Vagina (tissue), 2 donors: Measurements from ENCODE around the gene RFX5. TPM values are rescaled to one million over a fixed set of nuclear protein-coding genes. Genes with fewer than 3 reads are reported as not detected.
A peak's percentile ranks its signal among the peaks of the same experiment; 100 is the strongest.

Experiments
- DNase-seq, 2 donors: peaks; one replicate each; pipeline ENCODE4 v3.0.0-alpha.2; 2017; ENCODE audit errors: extremely low spot score in 2 of 2
- H3K27ac ChIP-seq: fragments of 200-600 bp; sonication (generic); one replicate; pipeline ENCODE4 v1.5.1; 2019
- H3K27me3 ChIP-seq: fragments of 200-600 bp; sonication (generic); one replicate; pipeline ENCODE4 v1.5.1; 2019
- H3K36me3 ChIP-seq, 2 donors: fragments of 200-600 bp; sonication (generic); one replicate each; pipeline ENCODE4 v1.5.1; 2017 to 2019
- H3K4me1 ChIP-seq: fragments of 200-600 bp; sonication (generic); one replicate; pipeline ENCODE4 v1.5.1; 2019
- H3K4me3 ChIP-seq, 2 donors: fragments of 200-600 bp; sonication (generic); 1 replicate in 1 of 2; 2 replicates in 1 of 2; pipeline ENCODE4 v1.5.1; 2016 to 2019
- H3K9me3 ChIP-seq: fragments of 200-600 bp; sonication (generic); one replicate; pipeline ENCODE4 v1.5.1; 2019
- POLR2A ChIP-seq, 2 donors: fragments of 450-650 bp; IDR thresholded peaks; one replicate each; pipeline ENCODE4 v1.6.1; 2017; ENCODE audit warnings: antibody characterized with exemption in 2 of 2, mild to moderate bottlenecking in 2 of 2, moderate library complexity in 2 of 2
- POLR2AphosphoS5 ChIP-seq, 2 donors: sonication (generic); formaldehyde crosslinking; IDR thresholded peaks; one replicate each; pipeline ENCODE4 v1.9.0; 2017; ENCODE audit warnings: antibody characterized with exemption in 2 of 2, mild to moderate bottlenecking in 2 of 2, low read depth in 1 of 2; ENCODE audit not compliant: insufficient read depth in 1 of 2
- intact Hi-C: fragments of 100-400 bp; cut with DNase I; formaldehyde crosslinking; loops from one replicate; pipeline ENCODE4 v1.15.1; 2023
- total RNA-seq: library from RNA; depleted of rRNA; stranded (reverse); fragments of >200 nt; gene quantifications from one replicate; pipeline ENCODE4 v1.2.3, GENCODE V29; 2016
- TF ChIP-seq, protein P1 (sequence below), 3 experiments: fragments of 450-650 bp in 2 of 3; fragments of 200-600 bp in 1 of 3; sonication (generic) in 1 of 3; IDR thresholded peaks; one replicate each; pipeline ENCODE4 v1.5.1; 2017 to 2019; ENCODE audit warnings: antibody characterized with exemption in 3 of 3, mild to moderate bottlenecking in 2 of 3, moderate library complexity in 2 of 3

RFX5 gene
- total RNA-seq, 1 donor from 2014 or later, result 13.0 TPM

DNA sequence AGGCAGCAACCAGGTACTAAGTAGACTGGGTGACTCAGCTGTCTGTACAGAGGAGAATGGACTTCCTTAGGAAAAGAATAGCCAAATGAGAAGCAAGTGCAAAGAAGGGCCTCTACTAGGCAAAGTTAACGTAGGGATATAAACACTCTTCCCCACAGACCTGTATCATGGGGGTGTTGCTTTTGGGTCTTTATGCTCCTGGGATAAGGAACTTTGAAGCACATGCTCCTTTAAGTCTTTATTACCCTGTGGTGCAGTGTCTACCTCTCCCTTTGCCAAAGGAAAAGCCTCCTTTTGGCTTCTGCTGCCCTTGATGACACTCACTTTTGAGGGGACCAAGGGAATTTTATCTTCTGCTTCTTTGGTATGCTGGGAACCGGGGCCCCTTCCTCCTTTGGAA, 5.0 kb downstream of the RFX5 start:
- peaks cover 0 to 17% of the 10 kb centered on the region in 2 donors for H3K36me3 ChIP-seq
- TF ChIP-seq POLR2AphosphoS5 (IDR thresholded peaks at IDR 0.05; ENCODE audit: insufficient read depth in 1 of 2, low read depth in 1 of 2) (no peak), POLR2A (IDR thresholded peaks at IDR 0.05) (no peak)
- TF ChIP-seq, protein P1, sequence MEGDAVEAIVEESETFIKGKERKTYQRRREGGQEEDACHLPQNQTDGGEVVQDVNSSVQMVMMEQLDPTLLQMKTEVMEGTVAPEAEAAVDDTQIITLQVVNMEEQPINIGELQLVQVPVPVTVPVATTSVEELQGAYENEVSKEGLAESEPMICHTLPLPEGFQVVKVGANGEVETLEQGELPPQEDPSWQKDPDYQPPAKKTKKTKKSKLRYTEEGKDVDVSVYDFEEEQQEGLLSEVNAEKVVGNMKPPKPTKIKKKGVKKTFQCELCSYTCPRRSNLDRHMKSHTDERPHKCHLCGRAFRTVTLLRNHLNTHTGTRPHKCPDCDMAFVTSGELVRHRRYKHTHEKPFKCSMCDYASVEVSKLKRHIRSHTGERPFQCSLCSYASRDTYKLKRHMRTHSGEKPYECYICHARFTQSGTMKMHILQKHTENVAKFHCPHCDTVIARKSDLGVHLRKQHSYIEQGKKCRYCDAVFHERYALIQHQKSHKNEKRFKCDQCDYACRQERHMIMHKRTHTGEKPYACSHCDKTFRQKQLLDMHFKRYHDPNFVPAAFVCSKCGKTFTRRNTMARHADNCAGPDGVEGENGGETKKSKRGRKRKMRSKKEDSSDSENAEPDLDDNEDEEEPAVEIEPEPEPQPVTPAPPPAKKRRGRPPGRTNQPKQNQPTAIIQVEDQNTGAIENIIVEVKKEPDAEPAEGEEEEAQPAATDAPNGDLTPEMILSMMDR (IDR thresholded peaks at IDR 0.05), result no peak
- H3K4me1 ChIP-seq, result peaks cover 11% of the 10 kb centered on the region
- DNase-seq, result no peak
- intact Hi-C loops, result loop anchor here (5.0 kb wide), 2 partner anchors 55 to 60 kb away; partner anchors contain the start of genes PSMB4 and ZNF687
- H3K4me3 ChIP-seq, result no peak overlapping the region
- no peaks in the 10 kb centered on the region for H3K27me3 ChIP-seq
- H3K9me3 ChIP-seq, result no peaks in the 10 kb centered on the region
- H3K27ac ChIP-seq, result no peak overlapping the region

GRCh38 chr1:151340870-151341754, 5.9 kb downstream of the RFX5 start:
- peaks cover 7% of the 10 kb centered on the region for H3K4me1 ChIP-seq
- H3K36me3 ChIP-seq, result peaks cover 0 to 17% of the 10 kb centered on the region in 2 donors
- intact Hi-C loops, result loop anchor here (2.0 to 5.0 kb wide), 3 partner anchors 40 to 59 kb away; partner anchors contain the start of genes PSMB4 and ZNF687
- H3K4me3 ChIP-seq, result no peak overlapping the region
- H3K9me3 ChIP-seq, result no peaks in the 10 kb centered on the region
- DNase-seq, result no peak
- no peaks in the 10 kb centered on the region for H3K27me3 ChIP-seq
- TF ChIP-seq POLR2AphosphoS5 (IDR thresholded peaks at IDR 0.05; ENCODE audit: insufficient read depth in 1 of 2, low read depth in 1 of 2) (peak in 1 of 2 donors; percentile 79), POLR2A (IDR thresholded peaks at IDR 0.05) (no peak)
- TF ChIP-seq, protein P1 (IDR thresholded peaks at IDR 0.05), result peak; percentile 56 to 77 (median 73)
- H3K27ac ChIP-seq, result no peak overlapping the region

- TF ChIP-seq POLR2A (IDR thresholded peaks at IDR 0.05), result no peak
- TF ChIP-seq, protein P1 (IDR thresholded peaks at IDR 0.05), result no peak
- TF ChIP-seq POLR2AphosphoS5 (IDR thresholded peaks at IDR 0.05; ENCODE audit: insufficient read depth in 1 of 2, low read depth in 1 of 2), result no peak
- no peaks in the 10 kb centered on the region for H3K36me3 ChIP-seq
- no peaks in the 10 kb centered on the region for H3K4me1 ChIP-seq
- intact Hi-C loops, result no loop called here
- no peak for DNase-seq
- H3K4me3 ChIP-seq, result no peak overlapping the region
- H3K27ac ChIP-seq, result no peak overlapping the region
- no peaks in the 10 kb centered on the region for H3K27me3 ChIP-seq
- no peaks in the 10 kb centered on the region for H3K9me3 ChIP-seq
Observed at GRCh38 chr1:151336556-151336955, 10.5 kb downstream of the RFX5 start.

DNA sequence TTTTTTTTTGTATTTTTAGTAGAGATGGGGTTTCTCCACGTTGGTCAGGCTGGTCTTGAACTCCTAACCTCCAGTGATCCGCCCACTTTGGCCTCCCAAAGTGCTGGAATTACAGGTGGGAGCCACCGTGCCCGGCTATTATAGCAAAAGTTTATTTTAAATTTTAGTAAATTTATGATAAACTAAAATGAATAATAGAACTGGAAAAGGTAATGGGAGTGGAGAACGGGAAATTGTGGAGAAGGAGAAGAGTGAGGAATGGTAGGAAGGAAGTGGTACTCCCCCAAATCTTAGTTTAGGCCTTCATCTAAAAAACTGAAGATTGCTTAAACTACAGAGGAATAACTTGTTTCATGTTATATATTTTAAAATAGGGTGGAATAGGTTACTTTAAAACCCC, 12.2 kb downstream of the RFX5 start:
- Histone ChIP-seq H3K4me1 (no peaks in the 10 kb centered on the region), H3K27me3 (no peaks in the 10 kb centered on the region), H3K9me3 (no peaks in the 10 kb centered on the region), H3K27ac (no peak overlapping the region), H3K36me3 (no peaks in the 10 kb centered on the region), H3K4me3 (no peak overlapping the region)
- no peak for TF ChIP-seq POLR2A (IDR thresholded peaks at IDR 0.05)
- TF ChIP-seq POLR2AphosphoS5 (IDR thresholded peaks at IDR 0.05; ENCODE audit: insufficient read depth in 1 of 2, low read depth in 1 of 2), result no peak
- TF ChIP-seq, protein P1 (IDR thresholded peaks at IDR 0.05), result no peak
- intact Hi-C loops, result no loop called here
- no peak for DNase-seq
